NCI-H2196 treated with DMSO at 0.1 percent for 48 hours (cell line): ENCODE data around the gene WFS1.

Experiments
- DNase-seq: peaks from one replicate; lab custom pipeline; 2025; ENCODE audit not compliant: unreplicated experiment; lab: John Stamatoyannopoulos, UW

The WFS1 gene

DNA sequence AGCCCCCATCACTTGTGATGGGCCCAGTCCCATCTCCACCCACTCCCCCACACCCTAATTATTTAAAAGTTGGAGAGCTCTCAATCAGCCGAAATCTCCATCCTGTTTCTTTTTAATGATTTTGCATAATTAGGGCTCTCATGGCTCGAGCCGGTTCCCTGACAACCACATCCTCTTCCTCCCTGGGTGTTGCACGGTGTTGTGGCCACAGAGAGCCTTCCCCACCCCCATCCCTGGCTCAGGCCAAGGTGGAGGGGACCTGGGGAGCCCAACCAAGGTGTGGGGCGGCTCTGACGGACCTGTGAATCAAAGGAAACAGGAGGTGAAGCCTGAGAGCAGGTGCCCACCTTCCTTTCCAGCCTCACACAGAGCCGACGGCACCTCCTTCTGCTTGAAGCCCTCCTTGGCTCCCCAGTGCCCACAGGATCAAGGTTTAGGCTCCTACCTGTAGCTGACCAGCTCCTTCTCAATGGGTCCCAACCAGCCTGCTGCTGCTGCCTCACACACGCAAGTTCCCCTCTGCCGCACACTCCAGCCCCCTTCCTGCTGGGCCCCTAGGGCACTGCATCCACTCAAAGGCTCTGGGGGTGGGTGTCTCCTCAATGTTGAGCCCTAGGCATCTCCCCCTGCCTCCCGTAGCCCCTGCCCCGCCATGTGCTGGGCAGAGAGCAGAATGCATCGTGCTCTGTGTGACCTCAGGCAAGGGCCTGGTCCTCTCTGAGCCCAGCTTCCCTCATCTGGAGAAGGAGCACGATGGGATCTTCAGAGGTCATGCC lies 68.7 kb downstream of the WFS1 start:
- DNase-seq, result no peak

- no peak for DNase-seq
Measured at GRCh38 chr4:6338951-6339817, 69.5 kb downstream of the WFS1 start.

- DNase-seq, result no peak
Measured at GRCh38 chr4:6339818-6340445, 70.3 kb downstream of the WFS1 start.

GRCh38 chr4:6340446-6341015 lies 70.9 kb downstream of the WFS1 start:
- no peak for DNase-seq

GRCh38 chr4:6341696-6342095 lies 72.0 kb downstream of the WFS1 start:
- DNase-seq, result no peak

- peak; percentile 25 for DNase-seq
Measured at GRCh38 chr4:6342530-6343293, 73.1 kb downstream of the WFS1 start.

- DNase-seq, result no peak
Measured at GRCh38 chr4:6343939-6344408, 74.3 kb downstream of the WFS1 start.

DNA sequence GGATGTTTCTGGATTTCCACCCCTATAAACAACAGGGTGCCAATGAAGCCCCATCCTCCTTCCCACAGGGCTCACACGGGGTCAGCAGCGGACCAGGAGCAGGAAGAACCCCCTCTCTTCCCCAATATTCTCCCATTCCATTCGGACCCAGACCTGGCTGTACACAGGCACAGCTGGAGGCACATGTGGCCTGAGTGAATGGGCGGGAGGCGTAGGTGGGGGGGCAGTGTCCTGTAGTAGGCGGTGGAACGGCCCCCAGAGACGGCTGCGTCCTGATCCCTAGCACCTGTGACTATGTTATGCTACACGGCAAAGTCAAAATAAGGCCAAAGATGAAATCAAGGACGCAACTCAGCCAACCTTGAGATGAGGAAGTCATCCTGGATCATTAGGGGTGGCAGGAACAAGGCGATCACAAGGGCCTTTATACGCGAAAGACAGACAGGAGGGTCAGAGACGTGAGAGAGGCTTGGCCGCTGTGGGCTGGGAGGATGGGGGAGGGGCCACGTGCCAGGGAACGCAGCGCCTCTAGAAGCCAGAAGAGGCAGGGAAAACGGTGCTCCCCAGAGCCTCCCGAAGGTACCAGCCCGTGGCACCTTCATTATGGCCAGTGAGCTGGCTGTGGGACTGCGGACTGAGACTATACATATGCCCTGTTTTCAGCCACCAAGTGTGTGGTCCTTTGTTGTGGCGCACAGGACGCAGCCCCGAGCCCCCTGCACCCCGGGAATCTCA lies 75.6 kb downstream of the WFS1 start:
- no peak for DNase-seq

- DNase-seq, result no peak
Measured at GRCh38 chr4:6345866-6346265, 76.2 kb downstream of the WFS1 start.

- no peak for DNase-seq
Measured at GRCh38 chr4:6346373-6347110, 76.9 kb downstream of the WFS1 start.

DNA sequence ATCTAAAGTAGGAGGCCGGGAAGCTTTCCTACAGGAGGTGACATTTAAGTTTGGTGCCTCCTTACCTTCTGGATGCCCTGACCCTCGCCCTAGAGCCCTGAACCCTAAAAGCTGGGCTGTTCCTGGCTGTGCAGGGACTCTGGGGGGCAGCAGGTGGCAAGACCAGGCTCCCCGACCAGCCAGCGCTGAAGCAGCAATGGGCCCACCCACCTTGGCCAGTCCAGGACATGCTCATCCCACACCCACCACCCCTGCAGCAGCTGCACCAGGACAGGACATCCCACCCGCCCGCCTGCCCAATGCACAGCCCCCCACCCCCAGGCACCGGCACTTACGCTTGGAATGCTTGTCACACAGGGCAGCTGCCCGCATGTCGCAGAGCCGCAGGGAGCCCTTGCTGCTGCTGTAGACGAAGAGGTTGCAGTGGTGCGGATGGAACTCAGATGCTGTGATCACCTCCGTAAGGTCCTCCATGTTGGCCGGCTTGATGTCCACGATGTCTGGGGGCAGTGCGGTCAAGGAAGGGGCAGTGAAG lies 77.9 kb downstream of the WFS1 start:
- no peak for DNase-seq

DNA sequence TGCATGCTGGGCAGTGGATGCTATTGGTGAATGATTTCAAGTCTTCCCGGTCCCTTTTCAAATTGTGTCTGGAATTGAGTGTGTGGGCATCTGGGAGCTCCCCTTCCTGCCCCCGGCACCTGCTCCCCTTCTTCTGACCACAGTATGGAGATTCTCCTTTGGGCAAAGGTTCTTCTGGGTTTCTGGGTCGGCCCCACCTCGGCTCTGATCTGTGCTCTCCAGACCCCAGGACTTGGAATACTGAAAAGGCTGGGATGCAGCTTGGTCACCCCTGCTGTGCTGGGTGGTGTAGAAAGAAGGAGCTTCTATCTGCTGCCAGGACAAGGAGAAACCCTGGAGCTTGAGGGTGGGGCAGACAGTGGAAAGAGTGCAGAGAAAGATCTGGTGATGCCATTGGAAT lies 78.8 kb downstream of the WFS1 start:
- no peak for DNase-seq

- no peak for DNase-seq
Measured at GRCh38 chr4:6349896-6350603, 80.4 kb downstream of the WFS1 start.

DNA sequence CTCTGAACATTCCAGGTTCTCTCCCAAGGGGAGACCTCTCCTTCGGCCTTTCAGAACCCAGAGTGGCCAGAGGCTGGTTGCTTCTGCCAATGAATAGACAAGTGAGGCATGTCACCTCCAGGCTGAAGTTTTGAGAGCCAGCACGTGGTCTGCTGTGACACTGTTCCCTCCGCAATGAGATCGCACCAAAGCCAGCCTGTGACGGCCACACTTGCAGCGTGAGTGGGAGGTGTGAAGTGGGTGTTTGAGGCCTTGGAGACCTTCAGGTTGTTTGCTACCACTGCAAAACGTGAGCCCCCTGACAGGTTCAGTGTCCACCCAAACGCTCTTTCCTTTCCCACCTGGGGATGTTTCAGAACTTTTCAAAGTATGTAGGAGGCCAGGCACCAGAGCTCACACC lies 81.0 kb downstream of the WFS1 start:
- no peak for DNase-seq

DNA sequence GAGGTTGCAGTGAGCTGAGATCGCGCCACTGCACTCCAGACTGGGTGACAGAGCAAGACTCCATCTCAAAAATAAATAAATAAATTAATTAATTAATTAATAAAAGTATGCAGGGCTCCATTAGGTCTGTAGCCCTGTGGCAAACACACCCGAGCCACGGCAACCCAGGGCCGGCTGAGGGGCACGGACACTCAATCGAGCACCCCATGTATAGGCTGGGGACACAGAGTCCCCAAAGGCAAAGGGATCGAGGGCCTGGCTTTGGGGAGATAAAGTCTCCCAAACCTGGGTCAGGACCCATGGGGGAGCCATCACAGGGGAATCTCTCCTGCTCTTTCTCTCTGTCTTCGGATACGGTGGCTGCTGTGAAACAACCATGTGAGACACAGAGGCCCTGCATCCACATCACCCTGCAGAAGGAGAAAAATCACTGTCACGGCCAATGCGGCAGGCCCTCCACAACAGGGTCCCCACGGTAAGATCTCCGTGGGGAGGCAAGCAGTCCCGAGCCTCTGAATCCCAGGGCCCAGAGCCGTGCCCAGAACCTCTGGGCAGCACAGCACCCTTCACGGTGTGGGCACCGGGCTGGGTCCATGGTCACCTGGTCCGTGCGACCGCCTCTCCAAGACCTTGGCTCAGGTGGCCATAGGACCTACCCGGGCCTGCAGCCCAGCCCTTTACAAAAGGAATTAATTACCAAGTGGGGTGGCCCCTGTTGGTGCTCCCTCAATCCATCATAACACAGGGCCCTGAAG lies 81.8 kb downstream of the WFS1 start:
- DNase-seq, result no peak

DNA sequence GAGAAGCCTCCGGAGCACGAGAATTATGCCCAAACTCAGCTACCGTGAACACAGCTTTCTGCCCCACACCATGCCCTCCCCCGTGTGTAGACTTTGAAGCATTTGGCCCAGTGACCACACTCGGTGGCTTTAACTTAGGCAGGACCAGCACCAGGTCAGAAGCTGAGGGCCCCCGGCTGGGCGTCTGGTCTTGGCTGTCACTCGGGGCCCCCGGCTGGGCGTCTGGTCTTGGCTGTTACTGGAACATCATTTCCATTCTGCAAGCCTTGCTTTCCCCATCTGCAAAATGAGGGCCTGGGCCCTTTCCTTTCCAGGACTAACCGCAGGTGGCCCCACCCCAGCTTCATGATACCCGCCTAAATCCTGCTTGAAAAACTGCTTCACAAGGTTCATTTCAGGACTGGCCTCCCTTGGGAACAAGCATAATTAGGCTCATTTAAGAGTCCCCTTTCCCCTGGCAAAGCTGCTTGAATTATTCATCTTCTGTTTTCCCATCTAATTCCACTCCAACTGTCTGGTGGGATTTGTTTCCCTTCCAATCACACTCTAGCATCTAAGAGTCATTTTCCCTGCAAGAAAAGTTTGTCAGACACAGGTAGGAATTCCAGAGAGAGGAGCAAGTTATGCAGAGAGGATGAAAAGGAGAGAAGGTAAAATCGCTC lies 82.5 kb downstream of the WFS1 start:
- DNase-seq, result no peak
